Omental fat pad (tissue), 4 donors: ENCODE measurements around the gene MTNR1B. TPM values are rescaled to one million over a fixed set of nuclear protein-coding genes. Genes with fewer than 3 reads are reported as not detected.

Experiments
- ATAC-seq: fragments of 150-250 bp; one replicate; pipeline ENCODE4 v1.9.1; 2016; ENCODE audit warnings: mild to moderate bottlenecking, moderate library complexity; ENCODE audit not compliant: low FRiP score
- DNase-seq: peaks from one replicate; pipeline ENCODE4 v3.0.0-alpha.2; 2019; ENCODE audit warnings: low spot score
- CTCF ChIP-seq, 3 donors: fragments of 450-650 bp; IDR thresholded peaks; one replicate each; pipeline ENCODE4 v1.5.1; 2016 to 2017; ENCODE audit warnings: antibody characterized with exemption in 3 of 3, mild to moderate bottlenecking in 3 of 3, moderate library complexity in 2 of 3
- small RNA-seq: library from RNA; depleted of rRNA; stranded (forward); fragments of <200 nt; gene quantifications from one replicate; pipeline ENCODE3, GENCODE V24; 2016
- total RNA-seq, 4 donors: library from RNA; depleted of rRNA; stranded (reverse); fragments of >200 nt; gene quantifications; one replicate each; pipeline ENCODE4 v1.1.0, GENCODE V29; 2016

Gene MTNR1B
- total RNA-seq, 4 donors from 2014 or later, result not detected

DNA sequence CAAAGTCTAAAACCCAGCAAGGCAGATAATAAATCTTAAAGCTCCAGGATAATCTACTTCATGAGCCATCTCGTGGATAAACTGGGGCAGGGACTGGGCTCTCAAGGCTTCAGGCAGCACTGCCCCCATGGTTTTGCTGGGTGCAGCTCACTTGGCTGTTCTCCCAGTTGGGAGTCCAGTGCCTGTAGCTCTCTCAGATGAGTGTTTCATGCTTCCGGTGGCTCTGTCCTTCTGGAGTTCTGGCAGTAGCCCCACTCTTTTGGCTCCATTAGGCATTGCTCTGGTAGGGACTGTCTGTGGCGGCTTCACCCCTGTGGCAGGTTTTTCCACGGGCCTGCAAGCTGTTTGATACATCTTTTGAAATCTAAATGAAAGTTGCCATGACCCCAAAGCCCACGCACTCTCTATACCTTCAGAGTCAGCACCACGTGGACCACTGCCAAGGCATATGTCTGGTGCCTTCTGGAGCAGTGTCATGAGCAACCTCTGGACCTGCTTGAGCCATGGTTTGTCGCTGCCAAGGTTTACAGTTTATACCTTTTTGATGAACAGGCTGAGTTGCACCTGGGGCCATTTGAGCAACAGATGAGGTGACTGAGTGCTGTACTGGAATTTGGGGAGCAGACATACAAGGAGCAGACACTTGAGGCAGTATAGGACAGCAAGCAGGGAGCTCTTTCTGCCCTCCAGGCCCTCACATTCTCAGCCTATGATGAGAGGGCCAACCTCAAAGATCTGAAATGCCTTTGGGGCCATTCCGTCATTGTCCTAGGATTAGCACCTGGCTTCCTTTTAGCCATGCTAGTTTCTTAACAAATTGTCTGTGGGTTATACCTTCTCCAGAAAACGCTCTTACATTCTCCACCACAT lies 48.6 kb downstream of the MTNR1B start:
- DNase-seq, result no peak
- TF ChIP-seq CTCF (IDR thresholded peaks at IDR 0.05), result no peak
- no peak for ATAC-seq

- no peak for TF ChIP-seq CTCF (IDR thresholded peaks at IDR 0.05)
- ATAC-seq (no peak), DNase-seq (no peak)
Measured at GRCh38 chr11:93020248-93021046, 51.0 kb downstream of the MTNR1B start.

- TF ChIP-seq CTCF (IDR thresholded peaks at IDR 0.05), result no peak
- no peak for ATAC-seq
- DNase-seq, result no peak
Measured at GRCh38 chr11:93024369-93024768, 54.9 kb downstream of the MTNR1B start.

DNA sequence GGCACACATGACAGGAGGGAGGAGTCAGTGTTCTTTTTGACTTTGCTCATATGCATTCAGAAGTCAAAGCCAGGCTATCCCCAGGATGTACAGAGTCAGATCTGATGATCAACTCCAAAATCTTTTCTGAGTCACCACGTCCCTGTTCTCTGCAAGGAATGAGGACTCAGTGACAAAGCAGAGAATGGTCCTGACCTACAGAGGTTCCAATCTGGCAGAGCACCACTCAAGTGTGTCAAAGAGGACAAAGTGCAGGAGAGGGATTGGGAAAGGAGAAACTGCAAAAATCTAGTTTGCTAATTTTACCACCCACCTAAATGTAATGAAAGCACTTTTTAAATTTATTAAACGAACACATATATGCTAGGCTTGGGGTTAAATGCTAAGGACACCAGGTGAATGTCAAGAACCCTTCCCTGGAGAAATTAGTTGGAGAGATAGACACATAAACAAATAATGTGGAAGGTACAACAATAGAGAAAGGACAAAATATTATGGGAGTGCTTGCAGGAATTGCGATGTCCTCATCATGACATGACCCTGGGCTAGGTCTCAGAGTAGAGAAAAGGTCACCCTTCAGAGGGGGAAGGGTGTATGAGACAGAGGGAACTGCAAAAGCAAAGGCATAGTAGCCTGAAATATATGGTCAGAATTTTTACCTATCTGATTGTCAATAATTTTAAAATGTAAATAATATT lies 56.3 kb downstream of the MTNR1B start:
- DNase-seq (no peak), ATAC-seq (no peak)
- TF ChIP-seq CTCF (IDR thresholded peaks at IDR 0.05), result no peak

DNA sequence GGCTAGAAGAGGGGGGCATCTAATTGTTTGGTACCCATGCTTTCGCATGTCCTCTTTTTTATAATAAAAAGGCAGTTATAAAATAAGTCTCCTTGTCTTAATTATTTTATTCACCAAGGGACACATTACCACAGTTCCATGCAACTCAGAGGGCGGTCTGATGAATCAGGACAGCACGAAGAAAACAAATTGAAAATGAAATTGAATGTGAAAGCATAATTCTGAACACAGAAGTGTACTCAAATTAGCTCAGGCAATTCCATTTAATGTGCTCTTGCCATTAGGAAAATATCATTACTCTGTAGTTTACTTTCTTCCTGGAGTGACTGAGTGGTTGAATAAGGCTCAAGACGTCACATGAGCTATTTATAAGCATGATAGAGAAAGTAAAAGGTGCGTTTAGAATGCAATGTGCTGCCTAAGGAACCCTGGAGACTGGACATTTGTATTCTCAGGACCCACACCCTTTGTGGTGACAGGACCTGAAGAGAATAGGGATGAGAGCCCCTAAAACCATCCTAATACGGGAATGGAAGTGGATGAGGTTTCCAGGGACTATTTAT lies 59.6 kb downstream of the MTNR1B start:
- ATAC-seq, result no peak
- TF ChIP-seq CTCF (IDR thresholded peaks at IDR 0.05), result no peak
- no peak for DNase-seq

DNA sequence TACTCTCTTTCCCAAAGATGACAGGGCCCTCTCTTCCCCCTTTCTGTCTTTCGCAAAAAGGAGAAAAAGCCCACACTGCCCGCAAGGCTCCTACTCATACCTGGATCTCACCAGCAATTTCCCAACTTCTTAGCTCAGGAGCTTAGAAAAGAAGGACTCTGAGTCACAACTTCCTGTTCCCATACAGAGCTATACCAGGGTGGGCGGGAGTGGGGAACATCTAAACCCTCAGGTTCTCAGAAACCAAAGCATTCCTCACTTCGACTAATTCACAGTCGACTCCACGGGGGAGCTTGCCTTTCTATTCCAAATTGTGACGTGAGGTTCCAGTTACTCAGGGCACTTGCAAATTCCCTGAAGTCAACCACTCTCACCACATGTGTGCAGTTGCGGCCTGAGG lies 61.9 kb downstream of the MTNR1B start:
- no peak for TF ChIP-seq CTCF (IDR thresholded peaks at IDR 0.05)
- ATAC-seq (no peak), DNase-seq (no peak)

Small RNA genes lying within 50 kb of the gene (small RNA-seq; reads per million reads assigned to genes)
- gene SNRPGP16, result not detected

Other genes with a start within 250 kb of the MTNR1B start
- 10 to 100 TPM; 19.0 to 35.7 (median 23.0) TPM for gene SLC36A4, start 228.3 kb downstream of the MTNR1B start, total RNA-seq